Measurements from ENCODE around the gene PRR16.

DNA sequence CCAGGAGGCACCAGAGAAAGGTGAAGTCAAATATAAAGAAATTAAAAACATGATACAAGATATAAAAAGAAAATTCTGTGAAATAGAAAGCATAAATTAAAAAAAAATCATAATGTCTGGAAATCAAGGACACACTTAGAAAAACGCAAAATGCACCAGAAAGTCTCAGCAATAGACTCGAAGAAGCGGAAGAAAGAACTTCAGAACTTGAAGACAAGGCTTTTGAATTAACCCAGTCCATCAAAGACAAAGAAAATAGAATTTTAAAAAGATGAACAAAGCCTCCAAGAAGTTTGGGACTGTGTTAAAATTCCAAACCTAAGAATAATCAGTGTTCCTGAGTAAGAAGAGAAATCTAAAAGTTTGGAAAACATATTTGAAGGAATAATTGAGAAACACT lies 168.3 kb downstream of the PRR16 start:
- no peak for TF ChIP-seq CSRNP3 (CRISPR knock-in tag; IDR thresholded peaks at IDR 0.05)
- no peak for TF ChIP-seq ESRRG (CRISPR knock-in tag; IDR thresholded peaks at IDR 0.05)
- no peak for TF ChIP-seq RARB (CRISPR knock-in tag; IDR thresholded peaks at IDR 0.05)
- TF ChIP-seq BACH2 (CRISPR knock-in tag; IDR thresholded peaks at IDR 0.05; ENCODE audit: borderline replicate concordance): no peak
- TF ChIP-seq, protein P1, sequence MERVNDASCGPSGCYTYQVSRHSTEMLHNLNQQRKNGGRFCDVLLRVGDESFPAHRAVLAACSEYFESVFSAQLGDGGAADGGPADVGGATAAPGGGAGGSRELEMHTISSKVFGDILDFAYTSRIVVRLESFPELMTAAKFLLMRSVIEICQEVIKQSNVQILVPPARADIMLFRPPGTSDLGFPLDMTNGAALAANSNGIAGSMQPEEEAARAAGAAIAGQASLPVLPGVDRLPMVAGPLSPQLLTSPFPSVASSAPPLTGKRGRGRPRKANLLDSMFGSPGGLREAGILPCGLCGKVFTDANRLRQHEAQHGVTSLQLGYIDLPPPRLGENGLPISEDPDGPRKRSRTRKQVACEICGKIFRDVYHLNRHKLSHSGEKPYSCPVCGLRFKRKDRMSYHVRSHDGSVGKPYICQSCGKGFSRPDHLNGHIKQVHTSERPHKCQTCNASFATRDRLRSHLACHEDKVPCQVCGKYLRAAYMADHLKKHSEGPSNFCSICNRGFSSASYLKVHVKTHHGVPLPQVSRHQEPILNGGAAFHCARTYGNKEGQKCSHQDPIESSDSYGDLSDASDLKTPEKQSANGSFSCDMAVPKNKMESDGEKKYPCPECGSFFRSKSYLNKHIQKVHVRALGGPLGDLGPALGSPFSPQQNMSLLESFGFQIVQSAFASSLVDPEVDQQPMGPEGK (CRISPR knock-in tag; IDR thresholded peaks at IDR 0.05; ENCODE audit: borderline replicate concordance): no peak
- no peak for TF ChIP-seq PPARA (CRISPR knock-in tag; IDR thresholded peaks at IDR 0.05; ENCODE audit: borderline replicate concordance)
- TF ChIP-seq, protein P2, sequence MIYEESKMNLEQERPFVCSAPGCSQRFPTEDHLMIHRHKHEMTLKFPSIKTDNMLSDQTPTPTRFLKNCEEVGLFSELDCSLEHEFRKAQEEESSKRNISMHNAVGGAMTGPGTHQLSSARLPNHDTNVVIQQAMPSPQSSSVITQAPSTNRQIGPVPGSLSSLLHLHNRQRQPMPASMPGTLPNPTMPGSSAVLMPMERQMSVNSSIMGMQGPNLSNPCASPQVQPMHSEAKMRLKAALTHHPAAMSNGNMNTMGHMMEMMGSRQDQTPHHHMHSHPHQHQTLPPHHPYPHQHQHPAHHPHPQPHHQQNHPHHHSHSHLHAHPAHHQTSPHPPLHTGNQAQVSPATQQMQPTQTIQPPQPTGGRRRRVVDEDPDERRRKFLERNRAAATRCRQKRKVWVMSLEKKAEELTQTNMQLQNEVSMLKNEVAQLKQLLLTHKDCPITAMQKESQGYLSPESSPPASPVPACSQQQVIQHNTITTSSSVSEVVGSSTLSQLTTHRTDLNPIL (CRISPR knock-in tag; IDR thresholded peaks at IDR 0.05; ENCODE audit: low read depth): no peak
- TF ChIP-seq GLIS3 (CRISPR knock-in tag; IDR thresholded peaks at IDR 0.05): no peak
